Activated T-cell treated with anti-CD3 and anti-CD28 coated beads for 24 hours (primary cell): ENCODE measurements around the gene PROKR2.

Source experiments
- DNase-seq: peaks from one replicate; pipeline ENCODE4 v3.0.0-alpha.2; 2020; ENCODE audit warnings: low read depth

Gene PROKR2

DNA sequence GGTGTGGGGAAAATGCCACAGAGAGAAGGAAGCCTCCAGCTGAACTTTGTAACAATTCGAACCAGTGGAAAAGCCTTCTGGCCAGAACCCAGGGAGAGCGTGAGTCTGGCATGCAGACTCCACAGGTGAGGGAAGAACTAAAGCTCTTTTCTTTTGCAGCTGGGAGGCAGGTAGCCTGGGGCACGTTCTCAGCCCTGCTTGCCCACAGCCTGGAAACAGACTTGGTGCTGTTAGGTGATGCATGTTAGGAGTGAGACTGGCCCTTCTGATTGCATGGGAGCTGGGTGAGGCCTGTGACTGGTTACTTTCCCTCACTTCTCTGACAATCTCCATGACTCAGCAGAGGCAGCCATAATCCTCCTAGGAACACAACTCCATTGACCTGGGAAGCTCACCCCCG lies 34.2 kb downstream of the PROKR2 start:
- DNase-seq: no peak

DNA sequence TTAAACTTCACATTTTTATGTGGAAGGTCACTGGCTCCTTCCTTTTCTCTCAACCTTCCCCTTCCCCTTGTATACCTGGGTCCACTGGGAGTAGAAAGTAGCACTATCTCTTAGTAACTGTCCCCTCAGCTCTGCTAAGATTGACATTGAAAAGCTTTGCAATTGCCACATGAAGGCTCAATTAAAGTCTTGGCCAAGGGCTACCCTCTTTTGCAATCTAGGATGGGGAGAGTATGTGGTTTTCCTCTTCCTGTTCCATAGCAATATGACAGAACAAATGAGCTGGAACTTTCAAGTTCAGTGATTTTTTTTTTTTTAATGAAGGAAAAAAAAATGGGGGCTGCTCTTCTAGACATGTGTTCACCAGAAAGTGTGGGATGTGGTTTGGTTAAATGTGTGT lies 37.1 kb downstream of the PROKR2 start:
- no peak for DNase-seq

DNA sequence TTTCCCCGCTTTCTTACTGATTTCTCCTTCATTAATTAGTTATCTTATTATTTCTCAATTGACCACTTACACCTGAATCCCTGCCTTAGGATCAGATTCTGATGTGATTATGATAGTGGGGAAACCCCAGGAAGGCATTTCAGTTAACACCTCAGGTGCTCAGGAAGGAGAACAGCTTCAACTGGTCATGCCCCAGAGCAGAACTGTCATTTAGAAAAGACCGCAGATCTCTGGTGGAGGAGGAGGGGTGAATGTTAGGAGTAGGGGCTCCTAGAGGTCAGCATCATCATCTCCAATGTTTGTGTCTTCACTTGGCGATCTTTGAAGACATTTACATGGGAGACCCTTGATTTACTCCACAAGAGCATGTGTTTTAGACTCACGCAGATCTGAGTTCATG lies 44.5 kb downstream of the PROKR2 start:
- DNase-seq: no peak

DNA sequence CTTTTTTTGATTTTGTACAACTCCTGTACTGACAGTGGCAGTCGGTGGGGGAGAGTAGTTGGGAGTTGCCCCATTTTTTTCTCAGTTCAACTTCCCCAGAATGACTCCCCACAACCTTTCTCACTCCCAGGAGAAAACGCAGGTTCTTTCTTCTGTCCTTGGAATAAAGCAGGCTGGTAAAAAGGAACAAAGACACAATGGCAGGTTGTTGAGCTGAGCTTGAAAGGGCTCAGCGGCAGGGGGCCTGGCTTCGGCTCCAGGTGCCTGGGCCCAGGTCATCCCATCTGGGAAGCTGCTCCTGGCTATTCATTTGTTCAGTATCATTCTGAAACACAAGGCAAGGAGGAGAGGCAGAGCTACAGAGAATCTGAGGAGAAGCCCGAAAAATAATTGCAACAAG lies 46.2 kb downstream of the PROKR2 start:
- no peak for DNase-seq

GRCh38 chr20:5268449-5268848 lies 48.3 kb downstream of the PROKR2 start:
- DNase-seq: no peak

GRCh38 chr20:5267092-5267491 lies 49.7 kb downstream of the PROKR2 start:
- no peak for DNase-seq
